ENCODE measurements around the gene MEN1. TPM values are rescaled to one million over a fixed set of nuclear protein-coding genes. Genes with fewer than 3 reads are reported as not detected.

MEN1 gene
- total RNA-seq, 2 experiments from 2014 or later, result 16.4 to 17.7 TPM

- Histone ChIP-seq H3K36me3 (ENCODE audit: insufficient read depth, low read length) (peaks cover 71% of the 10 kb centered on the region), H3K27me3 (ENCODE audit: control insufficient read depth in 1 of 2, insufficient read depth in 2 of 2, low read length in 2 of 2) (no peaks in the 10 kb centered on the region), H3K9me3 (ENCODE audit: control insufficient read depth in 1 of 2, insufficient read depth in 1 of 2, low read length in 2 of 2) (no peaks in the 10 kb centered on the region), H3K4me3 (ENCODE audit: low read length) (peak overlapping the region; percentile 24), H3K27ac (ENCODE audit: low read depth in 1 of 2, low read length in 2 of 2) (peak overlapping the region; percentile 46 to 73), H3K4me1 (ENCODE audit: insufficient read depth, low read length) (peaks cover 100% of the 10 kb centered on the region)
- peak overlapping the region; percentile 86 for H3K4me3 Mint-ChIP-seq
- POLR2A ChIA-PET, result interaction anchor here (0.7 to 15.0 kb wide), 14 partner anchors 12 to 359 kb away, joined by 3 to 634 read pairs (median 4); partner anchors contain the start of genes EHD1, FAU, MAP4K2 and MRPL49
- peak overlapping the region; percentile 85 for H3K27ac Mint-ChIP-seq
- peaks cover 85% of the 10 kb centered on the region for H3K4me1 Mint-ChIP-seq (ENCODE audit: low read depth)
- no peak for TF ChIP-seq CTCF (IDR thresholded peaks at IDR 0.05)
- intact Hi-C loops (cut with DNase I, micrococcal nuclease), result loop anchor here (1.0 kb wide), 2 partner anchors 17 to 20 kb away; no protein-coding TSS in a partner anchor
- H3K36me3 Mint-ChIP-seq (ENCODE audit: low read depth), result peaks cover 77% of the 10 kb centered on the region
- H3K27me3 Mint-ChIP-seq, result no peaks in the 10 kb centered on the region
- ATAC-seq (ENCODE audit: poor library complexity) (peak; percentile 2), DNase-seq (peak in 3 of 14 experiments; percentile 10 to 42 (median 32))
- H3K9me3 Mint-ChIP-seq, result no peaks in the 10 kb centered on the region
- CTCF ChIA-PET, result interaction anchor here (0.9 to 5.9 kb wide), 3 partner anchors 16 to 24 kb away, joined by 3 to 45 read pairs (median 3); partner anchors contain the start of gene RASGRP2
These were observed 46.8 kb downstream of the MEN1 start for GRCh38 chr11:64763526-64764039.

GRCh38 chr11:64762674-64763525 is 47.5 kb downstream of the MEN1 start:
- peak; percentile 33 for ATAC-seq (ENCODE audit: poor library complexity)
- Histone ChIP-seq H3K27ac (ENCODE audit: low read depth in 1 of 2, low read length in 2 of 2) (peak overlapping the region; percentile 46 to 73), H3K27me3 (ENCODE audit: control insufficient read depth in 1 of 2, insufficient read depth in 2 of 2, low read length in 2 of 2) (no peaks in the 10 kb centered on the region), H3K4me3 (ENCODE audit: low read length) (peak overlapping the region; percentile 24), H3K4me1 (ENCODE audit: insufficient read depth, low read length) (peaks cover 97% of the 10 kb centered on the region), H3K36me3 (ENCODE audit: insufficient read depth, low read length) (peaks cover 68% of the 10 kb centered on the region), H3K9me3 (ENCODE audit: control insufficient read depth in 1 of 2, insufficient read depth in 1 of 2, low read length in 2 of 2) (no peaks in the 10 kb centered on the region)
- peaks cover 78% of the 10 kb centered on the region for H3K4me1 Mint-ChIP-seq (ENCODE audit: low read depth)
- ChIA-PET POLR2A (interaction anchor here (0.5 to 15.0 kb wide), 12 partner anchors 12 to 973 kb away, joined by 3 to 634 read pairs (median 4); partner anchors contain the start of genes EHD1, FAU, MAP4K2 and MRPL49), CTCF (interaction anchor here (0.9 to 5.9 kb wide), 3 partner anchors 15 to 25 kb away, joined by 3 to 45 read pairs (median 3); partner anchors contain the start of gene RASGRP2)
- intact Hi-C loops (cut with DNase I, micrococcal nuclease), result no loop called here
- H3K36me3 Mint-ChIP-seq (ENCODE audit: low read depth), result peaks cover 70% of the 10 kb centered on the region
- peak overlapping the region; percentile 86 for H3K4me3 Mint-ChIP-seq
- DNase-seq, result peak in 6 of 14 experiments; percentile 28 to 59 (median 49)
- H3K27me3 Mint-ChIP-seq, result no peaks in the 10 kb centered on the region
- H3K27ac Mint-ChIP-seq, result peak overlapping the region; percentile 85
- no peak for TF ChIP-seq CTCF (IDR thresholded peaks at IDR 0.05)
- H3K9me3 Mint-ChIP-seq, result no peaks in the 10 kb centered on the region

DNA sequence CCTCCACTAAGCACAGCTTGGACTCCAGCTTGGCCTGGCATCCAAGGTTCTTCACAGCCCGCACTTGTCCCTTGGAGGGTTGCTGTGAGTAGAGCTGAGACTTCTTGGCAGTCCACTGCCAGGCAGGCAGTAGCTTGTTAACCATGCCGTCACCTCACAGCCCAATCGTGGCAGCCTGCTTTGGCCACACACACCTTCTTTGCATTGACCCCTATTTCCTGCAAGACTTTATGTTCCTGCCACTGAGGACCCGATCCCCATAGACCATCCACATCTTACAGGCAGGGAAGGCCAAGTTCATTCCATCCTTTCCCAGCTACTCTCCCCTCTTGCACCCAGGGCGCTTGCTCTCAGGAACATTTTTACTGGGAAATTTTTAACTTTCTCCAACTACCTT is 48.1 kb downstream of the MEN1 start:
- Mint-ChIP-seq H3K4me1 (ENCODE audit: low read depth) (peaks cover 73% of the 10 kb centered on the region), H3K36me3 (ENCODE audit: low read depth) (peaks cover 64% of the 10 kb centered on the region), H3K4me3 (peak overlapping the region; percentile 86), H3K9me3 (no peaks in the 10 kb centered on the region), H3K27ac (peak overlapping the region; percentile 85), H3K27me3 (no peaks in the 10 kb centered on the region)
- no peak for ATAC-seq (ENCODE audit: poor library complexity)
- DNase-seq, result peak in 1 of 14 experiments; percentile 36
- Histone ChIP-seq H3K36me3 (ENCODE audit: insufficient read depth, low read length) (peaks cover 65% of the 10 kb centered on the region), H3K4me1 (ENCODE audit: insufficient read depth, low read length) (peaks cover 96% of the 10 kb centered on the region), H3K9me3 (ENCODE audit: control insufficient read depth in 1 of 2, insufficient read depth in 1 of 2, low read length in 2 of 2) (no peaks in the 10 kb centered on the region), H3K27me3 (ENCODE audit: control insufficient read depth in 1 of 2, insufficient read depth in 2 of 2, low read length in 2 of 2) (no peaks in the 10 kb centered on the region), H3K27ac (ENCODE audit: low read depth in 1 of 2, low read length in 2 of 2) (peak overlapping the region in 1 of 2 donors; percentile 73), H3K4me3 (ENCODE audit: low read length) (no peak overlapping the region)
- ChIA-PET CTCF (interaction anchor here (1.7 to 5.9 kb wide), 2 partner anchors 18 to 26 kb away, joined by 6 to 45 read pairs; partner anchors contain the start of gene RASGRP2), POLR2A (interaction anchor here (0.8 to 15.0 kb wide), 4 partner anchors 13 to 100 kb away, joined by 3 to 634 read pairs (median 183); partner anchors contain the start of genes RASGRP2 and SF1)
- no peak for TF ChIP-seq CTCF (IDR thresholded peaks at IDR 0.05)
- intact Hi-C loops (cut with DNase I, micrococcal nuclease), result no loop called here

Data from CD4-positive, alpha-beta T cell (primary cell).